ENCODE data around the gene AHCY. TPM values are rescaled to one million over a fixed set of nuclear protein-coding genes. Genes with fewer than 3 reads are reported as not detected.
A peak's percentile ranks its signal among the peaks of the same experiment; 100 is the strongest.

Gene AHCY
- total RNA-seq, 2 experiments from 2014 or later, result 183 to 189 TPM

GRCh38 chr20:34322267-34323105 lies 19.3 kb upstream of the AHCY start:
- H3K4me3 Mint-ChIP-seq, result no peak overlapping the region
- POLR2A ChIA-PET, result no interaction called here
- H3K4me1 Mint-ChIP-seq, result no peaks in the 10 kb centered on the region
- intact Hi-C loops (cut with DNase I, micrococcal nuclease), result no loop called here
- H3K9me3 Mint-ChIP-seq (ENCODE audit: low read depth), result no peaks in the 10 kb centered on the region
- CTCF ChIA-PET, result interaction anchor here (1.3 kb wide), 1 partner anchor 10 kb away, joined by 10 read pairs; no protein-coding TSS in a partner anchor
- H3K36me3 Mint-ChIP-seq (ENCODE audit: low read depth), result no peaks in the 10 kb centered on the region
- peaks cover 7% of the 10 kb centered on the region for H3K27me3 Mint-ChIP-seq
- no peak overlapping the region for H3K27ac Mint-ChIP-seq
- ATAC-seq, result no peak
- no peak for DNase-seq

DNA sequence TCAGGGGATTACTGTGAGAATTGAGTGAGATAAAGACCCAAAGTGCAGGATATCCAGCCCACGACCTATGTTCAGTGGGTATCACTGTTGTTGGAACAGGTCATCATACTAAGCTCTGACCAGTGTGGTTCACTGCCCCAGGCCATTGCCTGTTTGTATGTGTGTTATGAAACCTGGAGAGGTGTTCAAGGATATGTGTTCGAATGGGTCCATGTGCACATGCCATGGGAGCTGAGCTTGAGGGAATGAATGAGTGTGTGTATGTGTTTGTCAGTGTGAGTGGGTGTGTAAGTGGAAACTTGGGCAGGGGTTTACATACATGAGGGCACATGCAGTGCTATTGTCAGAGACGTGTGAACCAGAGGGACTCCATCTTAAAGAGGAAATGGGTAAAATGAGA lies 17.7 kb upstream of the AHCY start:
- ATAC-seq, result no peak
- Mint-ChIP-seq H3K4me1 (no peaks in the 10 kb centered on the region), H3K36me3 (ENCODE audit: low read depth) (no peaks in the 10 kb centered on the region), H3K27ac (no peak overlapping the region), H3K27me3 (peaks cover 6% of the 10 kb centered on the region), H3K4me3 (no peak overlapping the region), H3K9me3 (ENCODE audit: low read depth) (no peaks in the 10 kb centered on the region)
- ChIA-PET POLR2A (no interaction called here), CTCF (interaction anchor here (1.1 to 1.4 kb wide), 2 partner anchors 8 to 19 kb away, joined by 5 to 6 read pairs; no protein-coding TSS in a partner anchor)
- DNase-seq, result no peak
- intact Hi-C loops (cut with DNase I, micrococcal nuclease), result no loop called here

DNA sequence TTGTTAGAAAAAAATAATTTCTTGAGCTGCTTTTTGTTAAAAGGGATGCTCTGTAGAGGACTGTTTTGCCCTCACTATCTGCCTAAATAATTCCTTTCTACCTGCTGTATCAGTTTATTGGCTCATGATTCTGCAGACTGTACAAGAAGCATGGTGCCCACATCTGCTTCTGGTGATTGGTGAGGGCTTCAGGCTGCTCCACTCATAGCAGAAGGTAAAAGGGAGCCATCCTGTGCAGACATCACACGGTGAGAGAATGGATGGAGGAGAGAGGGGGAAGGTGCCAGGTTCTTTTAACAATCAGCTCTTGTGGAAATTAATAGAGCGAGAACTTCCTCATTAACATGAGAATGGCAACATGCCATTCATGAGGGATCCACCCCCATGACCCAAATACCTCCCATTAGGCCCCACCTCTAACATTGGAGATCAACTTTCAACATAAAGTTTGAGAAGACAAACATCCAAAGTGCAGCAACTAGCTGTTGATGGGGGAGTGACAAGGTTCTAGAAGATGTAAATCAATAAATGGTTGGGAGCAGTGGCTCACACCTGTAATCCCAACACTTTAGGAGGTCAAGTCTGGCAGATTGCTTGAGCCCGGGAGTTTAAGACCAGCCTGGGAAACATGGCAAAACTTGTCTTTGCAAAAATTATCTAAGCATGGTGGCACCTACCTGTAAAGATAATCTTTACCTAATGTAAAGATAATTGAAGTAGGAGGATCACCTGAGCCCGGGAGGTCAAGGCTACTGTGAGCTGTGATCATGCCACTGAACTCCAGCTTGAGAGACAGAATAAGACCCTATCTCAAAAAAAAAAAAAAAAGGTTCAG lies 15.7 kb upstream of the AHCY start:
- POLR2A ChIA-PET, result no interaction called here
- Mint-ChIP-seq H3K27ac (no peak overlapping the region), H3K9me3 (ENCODE audit: low read depth) (no peaks in the 10 kb centered on the region), H3K27me3 (peaks cover 3% of the 10 kb centered on the region), H3K4me1 (peaks cover 4% of the 10 kb centered on the region), H3K4me3 (no peak overlapping the region), H3K36me3 (ENCODE audit: low read depth) (no peaks in the 10 kb centered on the region)
- intact Hi-C loops (cut with DNase I, micrococcal nuclease), result no loop called here
- DNase-seq (no peak), ATAC-seq (no peak)
- CTCF ChIA-PET, result interaction anchor here (0.8 to 1.9 kb wide), 3 partner anchors 61 to 451 kb away, joined by 3 to 5 read pairs (median 4); no protein-coding TSS in a partner anchor

DNA sequence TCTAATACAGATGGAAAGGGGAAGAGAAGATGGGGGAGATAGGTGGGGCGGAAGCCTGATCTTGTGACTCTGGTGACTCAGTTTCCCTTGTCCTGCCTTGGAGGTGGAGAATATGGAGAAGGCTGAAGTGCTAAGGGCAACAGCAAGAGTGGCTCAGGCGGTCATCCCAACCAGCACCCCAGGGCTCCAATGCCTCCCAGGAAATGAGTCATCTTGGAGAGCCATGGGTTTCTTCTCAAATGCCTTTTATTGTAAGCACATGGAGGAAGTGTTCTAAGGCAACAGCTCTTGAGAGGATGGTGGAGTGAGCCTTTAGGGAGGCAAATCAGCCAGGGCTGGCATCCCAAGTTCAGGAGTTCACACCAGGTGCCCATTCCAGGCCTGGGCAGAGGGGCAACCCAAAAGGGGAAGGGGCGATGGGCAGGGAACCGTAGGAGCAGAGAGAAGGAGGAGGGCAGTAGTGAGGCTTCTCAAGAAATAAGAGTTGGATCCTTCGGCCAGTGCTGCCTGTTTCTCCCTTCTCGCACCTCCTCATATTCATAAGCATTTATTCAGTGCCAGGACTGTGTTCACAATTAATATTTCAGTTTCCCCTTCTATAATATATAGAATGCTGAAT lies 13.2 kb upstream of the AHCY start:
- Mint-ChIP-seq H3K9me3 (ENCODE audit: low read depth) (no peaks in the 10 kb centered on the region), H3K4me3 (no peak overlapping the region), H3K36me3 (ENCODE audit: low read depth) (no peaks in the 10 kb centered on the region), H3K27me3 (peaks cover 13% of the 10 kb centered on the region), H3K27ac (no peak overlapping the region), H3K4me1 (peaks cover 7% of the 10 kb centered on the region)
- POLR2A ChIA-PET, result interaction anchor here (1.3 kb wide), 1 partner anchor 13 kb away, joined by 3 read pairs; the partner anchor contains the start of gene AHCY
- CTCF ChIA-PET, result interaction anchor here (1.6 kb wide), 1 partner anchor 200 kb away, joined by 5 read pairs; the partner anchor contains the start of gene DYNLRB1
- no peak for ATAC-seq
- no peak for DNase-seq
- intact Hi-C loops (cut with DNase I, micrococcal nuclease), result no loop called here

DNA sequence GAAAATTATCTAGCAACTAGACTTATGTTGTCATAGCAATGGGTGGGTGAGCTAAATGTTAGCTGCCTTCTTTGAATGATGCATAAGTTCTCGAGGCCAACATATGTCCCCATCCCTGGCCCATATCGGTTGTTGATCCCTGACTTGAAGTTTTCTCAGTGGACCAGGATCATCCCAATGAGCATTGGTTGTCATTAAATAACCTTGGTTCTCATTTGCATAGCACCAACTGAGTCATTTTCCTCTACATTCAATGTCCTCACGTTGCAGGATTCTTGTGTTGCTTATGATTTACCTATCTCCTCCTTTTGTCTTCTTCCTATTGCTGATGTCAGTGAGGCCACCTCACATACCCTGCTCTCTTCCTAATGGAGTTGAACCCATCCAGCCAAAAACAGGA lies 12.1 kb upstream of the AHCY start:
- no peak overlapping the region for H3K27ac Mint-ChIP-seq
- ChIA-PET CTCF (interaction anchor here (0.7 to 4.4 kb wide), 6 partner anchors 9 to 208 kb away, joined by 3 to 66 read pairs (median 4); partner anchors contain the start of gene DYNLRB1), POLR2A (no interaction called here)
- H3K27me3 Mint-ChIP-seq, result peaks cover 18% of the 10 kb centered on the region
- intact Hi-C loops (cut with DNase I, micrococcal nuclease), result no loop called here
- peaks cover 7% of the 10 kb centered on the region for H3K4me1 Mint-ChIP-seq
- ATAC-seq (no peak), DNase-seq (no peak)
- H3K9me3 Mint-ChIP-seq (ENCODE audit: low read depth), result no peaks in the 10 kb centered on the region
- no peak overlapping the region for H3K4me3 Mint-ChIP-seq
- H3K36me3 Mint-ChIP-seq (ENCODE audit: low read depth), result no peaks in the 10 kb centered on the region

DNA sequence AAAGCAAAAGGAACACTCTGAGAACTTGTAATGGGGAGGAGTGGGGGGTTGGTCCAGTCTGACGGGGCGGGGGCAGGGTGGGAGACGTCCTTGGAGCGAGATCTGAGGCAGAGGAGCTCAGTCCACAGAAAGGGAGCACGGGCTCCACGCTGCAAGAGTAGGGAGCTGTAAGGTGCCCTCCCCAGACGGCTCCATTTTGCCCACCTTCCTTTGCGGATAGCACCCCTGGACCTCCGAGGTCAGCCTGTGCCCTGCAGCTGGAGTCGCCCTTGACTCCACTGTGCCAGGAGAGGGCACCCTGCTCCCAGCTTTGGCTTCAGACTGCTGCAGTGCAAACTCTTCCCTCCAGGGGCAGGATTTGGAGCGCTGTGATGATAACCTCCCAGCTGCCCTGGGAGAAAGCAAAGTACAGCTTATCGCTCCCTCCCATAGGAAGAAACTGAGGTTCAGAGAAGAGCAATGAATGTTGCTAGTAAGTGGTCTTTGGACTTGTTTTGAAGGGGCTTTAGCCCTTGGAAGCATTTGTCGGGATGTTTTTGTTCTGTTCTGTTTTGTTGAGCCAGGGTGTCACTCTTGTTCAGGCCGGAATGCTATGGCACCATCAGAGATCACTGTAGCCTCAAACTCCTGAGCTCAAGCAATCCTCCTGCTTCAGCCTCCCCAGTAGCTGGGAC lies 9.5 kb upstream of the AHCY start:
- no peak overlapping the region for H3K27ac Mint-ChIP-seq
- H3K27me3 Mint-ChIP-seq, result peaks cover 18% of the 10 kb centered on the region
- H3K4me3 Mint-ChIP-seq, result no peak overlapping the region
- no peaks in the 10 kb centered on the region for H3K9me3 Mint-ChIP-seq (ENCODE audit: low read depth)
- DNase-seq, result peak; percentile 94
- ChIA-PET POLR2A (interaction anchor here (0.6 to 1.3 kb wide), 5 partner anchors 10 to 457 kb away, joined by 3 to 9 read pairs (median 4); partner anchors contain the start of genes AHCY and DYNLRB1), CTCF (interaction anchor here (0.5 to 4.4 kb wide), 96 partner anchors 8 to 591 kb away, joined by 3 to 82 read pairs (median 5); partner anchors contain the start of genes AHCY, ASIP, DYNLRB1 and ITCH)
- intact Hi-C loops (cut with DNase I, micrococcal nuclease), result loop anchor here (1.0 to 5.0 kb wide), 7 partner anchors 161 to 457 kb away; no protein-coding TSS in a partner anchor
- peak; percentile 99 for ATAC-seq
- no peaks in the 10 kb centered on the region for H3K36me3 Mint-ChIP-seq (ENCODE audit: low read depth)
- peaks cover 7% of the 10 kb centered on the region for H3K4me1 Mint-ChIP-seq

DNA sequence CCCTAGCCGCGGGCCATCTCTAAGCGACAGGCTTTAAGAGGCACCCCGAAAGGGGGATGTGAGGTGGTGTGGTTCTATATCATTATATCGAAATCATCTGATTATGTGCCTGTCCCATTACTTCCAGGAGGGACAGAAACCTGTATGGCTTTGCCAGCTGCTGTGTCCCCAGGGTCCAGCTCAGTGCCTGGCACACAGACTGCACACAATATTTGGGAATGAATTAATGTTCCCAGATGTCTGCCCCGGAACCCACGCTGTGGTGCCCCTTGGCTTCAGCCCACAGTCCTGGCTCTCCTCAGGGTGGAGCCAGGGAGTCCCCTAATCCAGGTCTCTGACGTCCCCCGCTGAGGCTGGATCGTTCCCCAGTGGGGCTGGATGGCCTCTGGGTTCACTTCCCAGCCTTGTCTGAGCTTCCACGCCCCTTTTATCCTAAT lies 8.9 kb upstream of the AHCY start:
- no peak overlapping the region for H3K27ac Mint-ChIP-seq
- no peak for DNase-seq
- intact Hi-C loops (cut with DNase I, micrococcal nuclease), result loop anchor here (1.0 to 5.0 kb wide), 7 partner anchors 161 to 457 kb away; no protein-coding TSS in a partner anchor
- peaks cover 18% of the 10 kb centered on the region for H3K27me3 Mint-ChIP-seq
- ChIA-PET CTCF (interaction anchor here (0.5 to 4.4 kb wide), 78 partner anchors 9 to 592 kb away, joined by 3 to 82 read pairs (median 6); partner anchors contain the start of genes AHCY, ASIP, DYNLRB1 and ITCH), POLR2A (interaction anchor here (0.7 to 1.3 kb wide), 4 partner anchors 10 to 458 kb away, joined by 3 to 9 read pairs (median 4); partner anchors contain the start of genes AHCY and DYNLRB1)
- ATAC-seq, result peak; percentile 13
- no peaks in the 10 kb centered on the region for H3K9me3 Mint-ChIP-seq (ENCODE audit: low read depth)
- no peak overlapping the region for H3K4me3 Mint-ChIP-seq
- H3K4me1 Mint-ChIP-seq, result peaks cover 7% of the 10 kb centered on the region
- no peaks in the 10 kb centered on the region for H3K36me3 Mint-ChIP-seq (ENCODE audit: low read depth)

DNA sequence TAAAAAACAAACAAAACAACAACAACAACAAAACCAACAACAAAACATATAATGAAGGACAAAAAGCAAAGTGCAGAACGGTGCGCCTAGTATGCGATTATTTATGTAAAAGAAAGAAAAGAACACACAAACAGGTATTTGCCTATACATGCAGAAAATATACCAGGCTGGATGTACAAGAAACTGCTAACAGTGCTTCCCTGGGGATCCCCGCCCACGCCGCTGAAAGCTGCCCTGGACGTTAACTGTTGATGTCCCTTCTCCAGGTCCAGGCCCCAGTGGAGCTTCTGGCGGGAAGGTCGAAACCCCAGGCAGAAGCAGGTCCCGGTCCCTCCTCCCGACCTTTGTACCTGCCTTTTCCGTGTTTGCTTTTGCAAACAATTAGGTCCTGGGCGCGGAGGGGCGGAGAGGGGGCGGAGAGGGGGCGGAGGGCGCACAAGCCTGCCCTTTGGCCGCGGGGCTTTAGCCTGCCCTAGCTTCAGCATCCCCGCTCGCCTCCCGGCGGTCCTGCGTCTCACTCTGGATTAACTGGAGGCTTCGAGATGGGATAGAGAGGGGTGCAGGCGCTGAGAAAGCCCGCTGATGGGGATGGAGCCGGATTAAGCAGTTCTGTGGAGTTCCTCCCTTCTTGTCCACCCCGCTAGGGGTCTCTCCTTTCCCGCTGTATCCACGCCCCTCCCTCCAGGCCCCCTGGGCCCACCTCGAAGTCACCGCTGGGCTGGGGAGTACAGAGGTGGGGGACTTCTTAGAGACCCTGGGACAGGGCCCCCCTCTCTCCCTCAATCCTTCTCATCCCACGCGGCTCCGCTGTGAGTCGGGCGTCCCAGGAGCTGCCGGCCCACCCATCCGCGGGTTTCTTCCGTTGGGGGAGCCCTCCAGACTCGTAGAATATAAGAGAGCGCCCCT lies 8.2 kb upstream of the AHCY start:
- Mint-ChIP-seq H3K9me3 (ENCODE audit: low read depth) (no peaks in the 10 kb centered on the region), H3K27me3 (peaks cover 18% of the 10 kb centered on the region), H3K4me3 (no peak overlapping the region), H3K4me1 (peaks cover 7% of the 10 kb centered on the region), H3K36me3 (ENCODE audit: low read depth) (no peaks in the 10 kb centered on the region), H3K27ac (no peak overlapping the region)
- CTCF ChIA-PET, result interaction anchor here (0.6 to 4.4 kb wide), 33 partner anchors 9 to 458 kb away, joined by 3 to 82 read pairs (median 8); partner anchors contain the start of genes AHCY, DYNLRB1, ITCH and MAP1LC3A
- no peak for DNase-seq
- POLR2A ChIA-PET, result interaction anchor here (0.7 kb wide), 1 partner anchor 59 kb away, joined by 3 read pairs; no protein-coding TSS in a partner anchor
- ATAC-seq, result no peak
- intact Hi-C loops (cut with DNase I, micrococcal nuclease), result loop anchor here (1.0 to 5.0 kb wide), 7 partner anchors 162 to 458 kb away; no protein-coding TSS in a partner anchor

DNA sequence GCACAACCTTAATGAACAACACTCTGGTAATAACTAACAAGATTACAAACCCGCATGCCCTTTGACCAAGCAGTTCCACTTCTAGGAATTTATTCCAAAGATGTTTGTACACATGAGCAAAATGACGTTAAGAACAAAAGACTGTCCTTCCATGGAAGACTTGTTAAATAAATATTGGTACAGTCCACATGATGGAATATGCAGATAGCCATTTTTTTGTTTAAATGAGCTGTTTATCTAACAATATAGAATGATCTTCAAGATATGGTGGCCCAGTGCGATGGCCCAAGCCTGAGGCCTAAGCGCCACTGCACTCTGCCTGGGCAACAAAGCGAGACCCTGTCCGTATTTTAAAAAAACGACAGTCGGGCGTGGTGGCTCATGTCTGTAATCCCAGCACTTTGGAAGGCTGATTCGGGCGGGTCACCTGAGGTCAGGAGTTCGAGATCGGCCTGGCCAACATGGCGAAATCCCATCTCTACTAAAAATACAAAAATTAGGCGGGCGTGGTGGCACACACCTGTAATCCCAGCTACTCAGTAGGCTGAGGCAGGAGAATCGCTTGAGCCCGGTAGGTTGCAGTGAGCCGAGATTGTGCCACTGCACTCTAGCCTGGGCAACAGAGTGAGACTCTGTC lies 7.4 kb upstream of the AHCY start:
- H3K4me1 Mint-ChIP-seq, result peaks cover 7% of the 10 kb centered on the region
- intact Hi-C loops (cut with DNase I, micrococcal nuclease), result loop anchor here in 1 of 2 experiments (5.0 kb wide), 1 partner anchor 227 kb away; no protein-coding TSS in a partner anchor
- no peak for ATAC-seq
- POLR2A ChIA-PET, result interaction anchor here (0.7 kb wide), 1 partner anchor 60 kb away, joined by 3 read pairs; no protein-coding TSS in a partner anchor
- H3K27ac Mint-ChIP-seq, result no peak overlapping the region
- CTCF ChIA-PET, result interaction anchor here (3.2 to 4.4 kb wide), 5 partner anchors 8 to 233 kb away, joined by 17 to 82 read pairs (median 33); partner anchors contain the start of genes AHCY and DYNLRB1
- no peaks in the 10 kb centered on the region for H3K36me3 Mint-ChIP-seq (ENCODE audit: low read depth)
- DNase-seq, result no peak
- H3K27me3 Mint-ChIP-seq, result peaks cover 18% of the 10 kb centered on the region
- H3K4me3 Mint-ChIP-seq, result no peak overlapping the region
- H3K9me3 Mint-ChIP-seq (ENCODE audit: low read depth), result no peaks in the 10 kb centered on the region

Data from activated CD4-positive, alpha-beta T cell treated with anti-CD3 and anti-CD28 coated beads for 36 hours (primary cell).